HG03520 (cell line): ENCODE results near the gene PRAMEF17.
"Not testable (repeated sequence)": the region's sequence is repeated elsewhere in the genome, so short reads cannot be mapped to it uniquely, and the experiment has no call there.

Experiments
- ATAC-seq: cut with Tn5 transposase; IDR thresholded peaks from one replicate; pipeline ENCODE4 v1.9.1; 2021; ENCODE audit warnings: mild to moderate bottlenecking, moderate library complexity; ENCODE audit not compliant: unreplicated experiment

PRAMEF17 gene, protein sequence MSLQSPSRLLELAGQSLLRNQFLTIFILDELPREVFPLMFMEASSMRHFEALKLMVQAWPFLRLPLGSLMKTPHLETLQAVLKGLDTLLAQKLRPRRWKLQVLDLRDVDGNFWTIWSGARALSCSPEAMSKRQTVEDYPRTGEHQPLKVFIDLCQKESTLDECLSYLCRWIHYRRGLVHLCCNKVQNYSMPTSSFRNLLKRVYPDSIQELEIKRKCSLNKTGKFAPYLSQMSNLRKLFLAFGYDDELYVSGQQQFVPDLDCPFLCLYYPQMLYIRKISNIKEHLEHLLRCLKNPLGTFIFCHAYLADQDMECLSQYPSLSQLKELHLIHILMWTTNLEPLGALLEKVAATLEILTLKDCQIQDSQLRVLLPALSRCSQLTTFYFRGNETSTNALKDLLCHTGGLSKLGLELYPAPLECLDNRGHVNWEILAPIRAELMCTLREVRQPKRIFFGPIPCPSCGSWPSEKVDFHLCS

GRCh38 chr1:13389332-13389731 lies at the start of gene PRAMEF17:
PRAMEF17 (plus strand) TSS chr1:13389632; CDS start chr1:13389658, 26 bp downstream.
- not testable (repeated sequence) for ATAC-seq

GRCh38 chr1:13342496-13342895 lies 46.9 kb upstream of the PRAMEF17 start:
- ATAC-seq: not testable (repeated sequence)

- not testable (repeated sequence) for ATAC-seq
Observed at GRCh38 chr1:13347034-13347433, 42.4 kb upstream of the PRAMEF17 start, which contains the start of gene PRAMEF14. PRAMEF14 (minus strand) TSS chr1:13347134; CDS start chr1:13345314, 1,820 bp downstream.

- not testable (repeated sequence) for ATAC-seq
Observed at GRCh38 chr1:13353476-13353875, 36.0 kb upstream of the PRAMEF17 start.

GRCh38 chr1:13354475-13354874 lies 35.0 kb upstream of the PRAMEF17 start:
- ATAC-seq: not testable (repeated sequence)

GRCh38 chr1:13356774-13357173 lies 32.7 kb upstream of the PRAMEF17 start:
- not testable (repeated sequence) for ATAC-seq

DNA sequence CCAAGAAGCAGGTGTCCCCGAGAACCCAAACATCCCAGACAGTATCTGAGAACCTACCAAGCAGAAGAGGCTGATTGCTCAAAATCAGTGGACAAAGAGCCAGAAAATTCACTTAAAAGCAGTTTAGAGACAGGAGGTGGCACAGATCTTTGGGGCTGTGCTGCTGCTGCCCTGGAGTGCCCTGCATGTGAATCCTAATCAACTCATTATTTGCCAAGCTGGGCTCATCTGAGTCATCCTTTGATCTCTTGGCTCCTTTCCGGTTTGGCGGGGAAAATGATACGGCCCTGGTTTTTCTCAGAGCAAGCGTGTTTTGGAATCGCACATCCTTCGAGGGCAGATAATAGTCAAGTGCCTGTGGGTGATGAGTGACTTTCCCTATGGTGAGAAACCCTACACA lies 27.1 kb upstream of the PRAMEF17 start:
- ATAC-seq: not testable (repeated sequence)

- not testable (repeated sequence) for ATAC-seq
Observed at GRCh38 chr1:13364928-13365327, 24.5 kb upstream of the PRAMEF17 start.

- not testable (repeated sequence) for ATAC-seq
Observed at GRCh38 chr1:13366536-13366935, 22.9 kb upstream of the PRAMEF17 start.

DNA sequence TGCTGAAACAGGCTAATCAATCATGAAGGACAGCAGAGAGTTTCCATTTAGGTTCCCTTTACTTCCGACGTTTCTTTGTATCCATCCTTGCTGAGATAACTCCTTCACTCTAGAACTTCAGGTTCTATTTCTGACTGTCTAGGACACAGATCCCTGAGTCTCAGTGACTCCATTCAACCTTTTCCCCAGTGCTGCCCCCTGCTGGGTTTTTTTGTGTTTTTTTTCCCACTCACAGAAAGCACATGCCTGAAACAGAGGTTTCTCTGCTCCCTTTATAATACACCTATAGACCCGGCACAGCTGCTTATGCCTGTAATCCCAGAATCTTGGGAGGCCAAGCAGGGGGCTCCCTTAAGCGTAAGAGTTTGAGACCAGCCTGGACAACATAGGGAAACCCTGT lies 20.9 kb upstream of the PRAMEF17 start:
- ATAC-seq: not testable (repeated sequence)

DNA sequence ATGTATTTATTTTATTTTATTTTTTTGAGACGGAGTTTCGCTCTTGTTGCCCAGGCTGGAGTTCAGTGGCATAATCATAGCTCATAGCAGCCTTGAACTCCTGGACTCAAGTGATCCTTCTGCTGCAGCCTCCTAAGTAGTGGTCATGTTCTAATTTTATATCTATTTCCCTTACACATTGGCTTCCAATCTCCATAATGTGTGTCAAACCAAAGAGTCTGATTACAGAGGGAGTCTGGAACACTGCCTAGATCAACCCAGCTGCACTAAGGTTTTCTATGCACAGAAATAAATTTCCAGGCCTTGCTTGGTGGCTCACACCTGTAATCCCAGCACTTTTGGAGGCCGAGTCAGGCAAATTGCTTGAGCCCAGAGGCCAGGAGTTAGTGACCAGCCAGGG lies 10.4 kb upstream of the PRAMEF17 start:
- not testable (repeated sequence) for ATAC-seq

DNA sequence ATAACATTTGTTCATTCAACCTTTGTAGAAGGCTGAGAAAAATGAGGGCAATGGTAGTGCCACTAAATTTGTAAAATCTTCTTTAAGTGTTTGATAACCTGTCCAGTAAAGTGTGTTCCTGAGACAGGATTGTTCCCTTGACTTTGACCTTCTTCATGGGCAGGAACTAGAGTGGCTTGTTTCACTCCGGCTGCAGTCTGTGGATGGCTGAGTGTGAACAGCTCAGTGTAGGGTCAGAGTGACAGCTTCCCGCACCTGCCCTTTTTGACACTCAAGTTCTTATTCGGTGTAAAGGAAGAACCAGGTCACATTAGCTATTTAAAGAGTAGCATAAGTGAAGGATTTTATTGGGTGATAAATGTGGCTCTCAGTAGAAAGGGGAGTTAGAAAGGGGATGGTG lies 9.1 kb upstream of the PRAMEF17 start:
- ATAC-seq: not testable (repeated sequence)

DNA sequence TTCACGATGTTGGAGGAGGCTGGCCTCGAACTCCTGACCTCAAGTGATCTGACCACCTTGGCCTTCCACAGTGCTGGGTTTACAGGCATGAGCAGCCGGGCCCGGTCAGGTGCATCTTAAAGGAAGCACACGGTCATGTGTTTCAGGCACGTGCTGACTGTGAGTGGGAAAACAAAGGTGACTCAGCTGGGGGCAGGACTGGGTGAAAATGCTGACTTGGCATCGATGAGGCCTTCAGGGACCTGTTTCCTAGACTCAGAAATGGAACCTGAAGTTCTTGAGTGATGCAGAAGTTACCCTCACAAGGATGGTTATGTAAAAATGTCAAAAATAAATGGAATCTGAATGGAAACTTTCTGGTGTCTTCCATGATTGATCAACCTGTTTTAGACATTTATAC lies 3.6 kb downstream of the PRAMEF17 start:
- ATAC-seq: not testable (repeated sequence)

GRCh38 chr1:13394761-13395160 lies 5.3 kb downstream of the PRAMEF17 start:
- ATAC-seq: not testable (repeated sequence)

DNA sequence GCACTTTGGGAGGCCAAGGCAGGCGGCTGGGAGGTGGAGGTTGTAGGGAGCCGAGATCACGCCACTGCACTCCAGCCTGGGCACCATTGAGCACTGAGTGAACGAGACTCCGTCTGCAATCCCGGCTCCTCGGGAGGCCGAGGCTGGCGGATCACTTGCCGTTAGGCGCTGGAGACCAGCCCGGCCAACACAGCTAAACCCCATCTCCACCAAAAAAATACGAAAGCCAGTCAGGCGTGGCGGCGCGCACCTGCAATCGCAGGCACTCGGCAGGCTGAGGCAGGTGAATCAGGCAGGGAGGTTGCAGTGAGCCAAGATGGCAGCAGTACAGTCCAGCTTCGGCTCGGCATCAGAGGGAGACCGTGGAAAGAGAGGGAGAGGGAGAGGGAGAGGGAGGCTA lies 5.9 kb downstream of the PRAMEF17 start:
- ATAC-seq: not testable (repeated sequence)

GRCh38 chr1:13407811-13408210 lies 18.4 kb downstream of the PRAMEF17 start:
- ATAC-seq: no peak

GRCh38 chr1:13410150-13410549 lies 20.7 kb downstream of the PRAMEF17 start, which contains the start of gene PRAMEF20:
PRAMEF20 (plus strand) TSS chr1:13410450; CDS start chr1:13416355, 5,905 bp downstream.
- ATAC-seq: not testable (repeated sequence)

DNA sequence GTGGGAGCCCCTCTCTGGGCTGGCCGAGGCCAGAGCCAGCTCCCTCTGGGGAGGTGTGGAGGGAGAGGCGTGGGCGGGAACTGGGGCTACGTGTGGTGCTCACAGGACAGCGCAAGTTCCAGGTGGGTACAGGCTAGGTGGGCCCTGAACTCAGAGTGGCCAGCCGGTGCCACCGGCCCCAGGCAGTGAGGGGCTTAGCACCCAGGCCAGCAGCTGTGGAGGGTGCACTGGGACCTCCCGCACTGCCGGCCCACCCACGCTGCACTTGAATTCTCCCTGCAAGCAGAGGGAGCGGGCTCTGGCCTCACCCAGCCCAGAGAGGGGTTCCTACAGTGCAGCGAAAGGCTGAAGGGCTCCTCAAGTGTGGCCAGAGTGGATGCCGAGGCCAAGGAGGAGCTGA lies 41.1 kb downstream of the PRAMEF17 start:
- no peak for ATAC-seq

- ATAC-seq: no peak
Observed at GRCh38 chr1:13432251-13432650, 42.8 kb downstream of the PRAMEF17 start.

- ATAC-seq: not testable (repeated sequence)
Observed at GRCh38 chr1:13433694-13434358, 44.4 kb downstream of the PRAMEF17 start.

- no peak for ATAC-seq
Observed at GRCh38 chr1:13435458-13435857, 46.0 kb downstream of the PRAMEF17 start.
